ENCODE measurements around the gene GTF2I. TPM values are rescaled to one million over a fixed set of nuclear protein-coding genes. Genes with fewer than 3 reads are reported as not detected.

Gene GTF2I
- total and polyA plus RNA-seq, 9 donors = 49.7 to 232 (median 204) TPM

DNA sequence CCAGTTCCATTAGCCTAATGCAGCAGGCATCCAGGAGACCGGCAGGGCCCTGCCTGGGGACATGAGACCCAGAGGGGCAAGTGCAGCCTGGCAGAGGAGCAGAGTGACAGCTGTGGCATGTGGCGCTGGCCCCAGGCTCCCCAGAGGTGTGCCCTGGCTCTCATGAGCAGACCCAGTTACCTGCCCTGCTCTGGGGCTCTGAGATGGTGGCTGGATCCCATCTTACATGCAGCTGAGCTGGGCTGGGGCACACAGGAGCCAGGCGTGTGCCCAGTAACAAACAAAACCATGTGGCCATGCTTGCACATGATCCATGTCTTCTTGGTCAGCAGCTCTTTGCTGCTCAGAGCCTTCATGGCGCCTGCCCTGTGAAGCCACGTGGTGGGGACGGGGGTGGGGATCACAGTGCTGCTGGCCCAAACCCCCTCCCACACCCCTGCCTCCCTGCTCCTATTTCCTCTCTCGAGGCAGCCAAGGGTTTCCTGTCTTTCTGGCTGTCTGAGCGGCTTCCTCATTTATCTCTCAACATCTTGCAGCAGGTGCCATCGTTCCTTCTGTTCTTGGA lies 40.3 kb upstream of the GTF2I start:
- H3K9me3 ChIP-seq = no peaks in the 10 kb centered on the region
- no peak overlapping the region for H3K4me3 ChIP-seq
- DNase-seq = no peak
- H3K36me3 ChIP-seq = no peaks in the 10 kb centered on the region
- H3K27ac ChIP-seq = no peak overlapping the region
- no peaks in the 10 kb centered on the region for H3K27me3 ChIP-seq
- TF ChIP-seq POLR2A (IDR thresholded peaks at IDR 0.05) (no peak), EP300 (IDR thresholded peaks at IDR 0.05) (no peak)
- TF ChIP-seq, protein P1, sequence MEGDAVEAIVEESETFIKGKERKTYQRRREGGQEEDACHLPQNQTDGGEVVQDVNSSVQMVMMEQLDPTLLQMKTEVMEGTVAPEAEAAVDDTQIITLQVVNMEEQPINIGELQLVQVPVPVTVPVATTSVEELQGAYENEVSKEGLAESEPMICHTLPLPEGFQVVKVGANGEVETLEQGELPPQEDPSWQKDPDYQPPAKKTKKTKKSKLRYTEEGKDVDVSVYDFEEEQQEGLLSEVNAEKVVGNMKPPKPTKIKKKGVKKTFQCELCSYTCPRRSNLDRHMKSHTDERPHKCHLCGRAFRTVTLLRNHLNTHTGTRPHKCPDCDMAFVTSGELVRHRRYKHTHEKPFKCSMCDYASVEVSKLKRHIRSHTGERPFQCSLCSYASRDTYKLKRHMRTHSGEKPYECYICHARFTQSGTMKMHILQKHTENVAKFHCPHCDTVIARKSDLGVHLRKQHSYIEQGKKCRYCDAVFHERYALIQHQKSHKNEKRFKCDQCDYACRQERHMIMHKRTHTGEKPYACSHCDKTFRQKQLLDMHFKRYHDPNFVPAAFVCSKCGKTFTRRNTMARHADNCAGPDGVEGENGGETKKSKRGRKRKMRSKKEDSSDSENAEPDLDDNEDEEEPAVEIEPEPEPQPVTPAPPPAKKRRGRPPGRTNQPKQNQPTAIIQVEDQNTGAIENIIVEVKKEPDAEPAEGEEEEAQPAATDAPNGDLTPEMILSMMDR (IDR thresholded peaks at IDR 0.05) = no peak
- intact Hi-C loops (cut with DNase I) = loop anchor here in 1 of 4 donors (10.0 kb wide), 1 partner anchor 418 kb away; no protein-coding TSS in a partner anchor
- WGBS, 3 donors = 51 to 56% (median 51%) methylated on average over 9 of the region's 9 CpGs
- H3K4me1 ChIP-seq (ENCODE audit: insufficient read depth) = no peaks in the 10 kb centered on the region

DNA sequence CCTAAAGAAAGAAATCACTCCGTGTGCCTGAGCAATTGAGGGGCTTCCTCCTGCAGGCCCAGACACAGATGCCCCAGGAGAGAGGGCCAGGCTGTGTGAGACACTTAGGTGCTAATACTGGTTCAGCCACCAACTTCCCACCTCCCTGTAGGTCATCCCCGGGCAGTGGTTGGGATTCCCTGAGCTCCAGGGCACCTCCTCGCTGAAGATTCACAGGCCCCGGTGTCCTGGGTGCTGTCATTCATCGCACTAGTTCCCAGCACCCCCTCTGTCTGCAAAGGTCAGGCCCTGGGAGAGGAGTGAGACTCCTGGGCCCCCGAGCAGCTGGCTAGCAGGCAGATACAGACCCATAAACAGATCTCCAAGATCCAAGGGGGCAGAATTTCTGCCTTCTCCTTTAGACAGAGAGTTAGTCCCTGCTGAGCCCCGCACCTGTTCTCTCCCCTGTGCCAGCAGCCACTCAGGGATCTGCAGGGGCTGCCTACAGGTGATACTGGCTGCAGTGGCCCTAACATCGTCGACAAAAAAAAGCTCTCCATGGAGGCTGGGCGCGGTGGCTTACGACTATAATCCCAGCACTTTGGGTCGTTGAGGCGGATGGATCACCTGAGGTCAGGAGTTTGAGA lies 38.2 kb upstream of the GTF2I start:
- intact Hi-C loops (cut with DNase I) = loop anchor here in 1 of 4 donors (10.0 kb wide), 1 partner anchor 415 kb away; no protein-coding TSS in a partner anchor

DNA sequence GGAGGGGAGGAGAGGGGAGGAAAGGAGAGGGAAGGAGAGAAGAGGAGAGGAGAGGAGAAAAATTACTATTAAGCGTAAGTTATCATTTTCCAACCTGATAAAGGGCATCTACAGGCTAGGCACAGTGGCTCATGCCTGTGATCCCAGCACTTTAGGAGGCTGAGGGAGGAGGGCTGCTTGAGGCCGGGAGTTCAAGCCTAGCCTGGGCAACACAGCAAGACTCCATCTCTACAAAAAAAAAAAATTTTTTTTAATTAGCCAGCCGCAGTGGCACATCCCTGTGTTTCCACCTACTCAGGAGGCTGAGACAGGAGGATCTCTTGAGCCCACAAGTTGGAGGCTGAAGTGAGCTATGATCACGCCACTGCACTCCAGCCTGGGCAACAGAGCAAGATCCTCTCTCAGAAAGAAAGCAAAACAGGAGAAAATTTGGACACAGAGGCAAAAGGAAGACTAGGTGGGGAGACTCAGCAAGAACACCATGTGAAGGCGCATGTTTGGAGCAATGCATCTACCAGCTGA lies 35.2 kb upstream of the GTF2I start:
- Histone ChIP-seq H3K9me3 (no peaks in the 10 kb centered on the region), H3K36me3 (no peaks in the 10 kb centered on the region), H3K4me1 (ENCODE audit: insufficient read depth) (peaks cover 2% of the 10 kb centered on the region), H3K27me3 (no peaks in the 10 kb centered on the region), H3K27ac (no peak overlapping the region), H3K4me3 (no peak overlapping the region)
- DNase-seq = no peak
- TF ChIP-seq POLR2A (IDR thresholded peaks at IDR 0.05) = no peak
- TF ChIP-seq, protein P1 (IDR thresholded peaks at IDR 0.05) = no peak
- TF ChIP-seq EP300 (IDR thresholded peaks at IDR 0.05) = no peak
- WGBS, 3 donors = 84 to 94% (median 88%) methylated on average over 5 of the region's 5 CpGs
- intact Hi-C loops (cut with DNase I) = loop anchor here in 1 of 4 donors (5.0 to 10.0 kb wide), 2 partner anchors 83 to 185 kb away; no protein-coding TSS in a partner anchor

More for the DNA sequence above, 38.2 kb upstream of the GTF2I start:
- Histone ChIP-seq H3K9me3 (no peaks in the 10 kb centered on the region), H3K4me1 (ENCODE audit: insufficient read depth) (no peaks in the 10 kb centered on the region), H3K27ac (no peak overlapping the region), H3K27me3 (no peaks in the 10 kb centered on the region), H3K36me3 (no peaks in the 10 kb centered on the region), H3K4me3 (no peak overlapping the region)
- no peak for DNase-seq
- TF ChIP-seq, protein P1 (IDR thresholded peaks at IDR 0.05) = no peak
- TF ChIP-seq POLR2A (IDR thresholded peaks at IDR 0.05) = no peak
- no peak for TF ChIP-seq EP300 (IDR thresholded peaks at IDR 0.05)
- WGBS, 3 donors = 79 to 83% (median 80%) methylated on average over 13 to 14 of the region's 14 CpGs

DNA sequence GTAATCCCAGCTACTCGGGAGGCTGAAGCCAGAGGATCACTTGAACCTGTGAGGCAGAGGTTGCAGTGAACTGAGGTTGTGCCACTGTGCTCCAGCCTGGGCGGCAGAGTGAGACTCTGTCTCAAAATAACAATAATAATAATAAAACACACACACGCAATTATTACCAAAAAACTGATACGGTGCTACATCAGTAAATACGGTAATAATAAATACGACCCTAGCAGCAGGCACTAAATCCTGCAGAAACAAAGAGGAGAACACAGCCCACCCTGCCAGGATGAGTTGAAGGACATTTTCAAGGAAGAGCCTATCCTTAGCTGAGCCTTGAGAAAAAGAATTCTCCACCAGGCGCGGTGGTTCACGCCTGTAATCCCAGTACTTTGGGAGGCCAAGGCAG lies 34.4 kb upstream of the GTF2I start:
- DNase-seq = no peak
- Histone ChIP-seq H3K9me3 (no peaks in the 10 kb centered on the region), H3K4me3 (no peak overlapping the region), H3K27ac (no peak overlapping the region), H3K36me3 (no peaks in the 10 kb centered on the region), H3K4me1 (ENCODE audit: insufficient read depth) (peaks cover 4% of the 10 kb centered on the region), H3K27me3 (no peaks in the 10 kb centered on the region)
- intact Hi-C loops (cut with DNase I) = loop anchor here in 1 of 4 donors (5.0 to 10.0 kb wide), 2 partner anchors 82 to 186 kb away; no protein-coding TSS in a partner anchor
- WGBS, 3 donors = 47 to 76% (median 55%) methylated on average over 9 of the region's 9 CpGs
- TF ChIP-seq EP300 (IDR thresholded peaks at IDR 0.05) (no peak), POLR2A (IDR thresholded peaks at IDR 0.05) (no peak)
- TF ChIP-seq, protein P1 (IDR thresholded peaks at IDR 0.05) = no peak
